T-helper 1 cell (primary cell): Measurements from ENCODE around the gene COMT.

Source experiments
- DNase-seq, 5 donors: peaks; one replicate each; pipeline ENCODE4 v3.0.0-alpha.2; 2012 to 2020

Gene COMT

DNA sequence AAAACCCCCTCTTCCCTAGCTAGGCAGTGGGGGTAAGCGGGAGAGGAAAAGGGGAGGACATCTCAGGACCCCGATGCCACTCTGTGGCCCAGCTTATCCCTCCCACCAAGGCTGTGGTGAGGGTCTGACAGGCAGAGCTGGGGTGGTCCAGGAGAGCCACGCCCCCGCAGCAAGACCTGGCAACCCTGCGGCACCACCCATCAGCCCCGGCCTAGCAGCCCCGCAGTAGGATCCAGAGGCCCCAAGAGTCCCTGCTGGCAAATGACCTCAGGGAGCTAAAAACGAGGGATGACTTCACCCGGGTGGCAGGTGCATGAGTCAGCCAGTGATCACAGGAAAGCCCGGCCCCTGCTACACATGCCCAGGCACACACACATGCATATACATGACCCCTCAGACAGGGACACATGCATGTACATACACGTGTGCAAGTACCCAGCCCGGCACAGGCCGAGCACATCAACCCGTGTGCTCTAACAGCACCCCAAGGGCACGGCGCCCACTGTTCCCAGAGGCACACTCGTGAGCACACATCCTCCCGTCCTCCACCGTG, 42.7 kb downstream of the COMT start:
- DNase-seq = no peak

DNA sequence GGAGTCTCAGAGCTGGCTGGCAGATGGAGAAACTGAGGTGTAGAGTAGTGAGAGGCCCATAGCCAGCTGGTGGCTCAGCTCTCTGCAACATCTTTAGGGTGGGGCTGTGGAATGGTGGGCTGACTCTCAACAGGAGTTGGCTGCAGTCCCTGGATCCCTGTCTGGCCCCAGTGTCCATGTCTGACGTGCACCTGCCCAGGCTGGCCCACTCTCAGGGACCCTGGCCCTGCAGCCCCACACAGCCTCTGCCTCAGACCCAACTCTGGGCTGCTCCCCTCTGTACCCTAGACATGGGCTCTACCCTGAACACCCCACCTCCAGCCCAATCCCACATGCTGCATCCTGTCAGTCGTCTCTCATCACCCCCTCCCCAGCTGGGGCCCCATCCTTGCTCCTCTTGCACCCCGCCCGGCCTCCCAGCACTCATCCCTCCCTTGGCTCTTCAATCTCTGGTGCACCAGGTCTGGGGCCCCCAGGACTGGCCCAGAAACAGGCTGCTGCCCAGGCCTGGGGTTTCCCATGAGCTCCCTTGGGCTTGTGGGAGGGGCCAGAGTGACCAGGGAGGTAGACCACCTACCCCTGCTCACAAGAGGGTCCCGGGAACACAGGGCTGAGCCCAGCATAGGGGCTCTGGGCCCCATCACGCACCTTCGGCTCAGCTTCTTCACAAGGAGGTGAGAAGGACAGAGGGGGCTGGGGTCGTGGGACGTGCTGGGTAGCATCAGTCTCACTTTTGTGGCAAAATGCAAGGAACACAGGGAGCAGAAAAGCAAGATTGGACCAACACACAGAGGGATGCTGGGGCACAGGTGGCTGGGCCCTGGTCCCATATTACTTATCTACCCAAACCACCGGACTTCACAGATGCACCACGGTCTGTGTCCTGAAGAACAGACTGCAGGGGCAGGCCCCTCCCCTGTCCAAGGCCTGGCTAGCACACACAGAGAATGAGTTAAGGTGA, 43.6 kb downstream of the COMT start:
- DNase-seq = no peak

DNA sequence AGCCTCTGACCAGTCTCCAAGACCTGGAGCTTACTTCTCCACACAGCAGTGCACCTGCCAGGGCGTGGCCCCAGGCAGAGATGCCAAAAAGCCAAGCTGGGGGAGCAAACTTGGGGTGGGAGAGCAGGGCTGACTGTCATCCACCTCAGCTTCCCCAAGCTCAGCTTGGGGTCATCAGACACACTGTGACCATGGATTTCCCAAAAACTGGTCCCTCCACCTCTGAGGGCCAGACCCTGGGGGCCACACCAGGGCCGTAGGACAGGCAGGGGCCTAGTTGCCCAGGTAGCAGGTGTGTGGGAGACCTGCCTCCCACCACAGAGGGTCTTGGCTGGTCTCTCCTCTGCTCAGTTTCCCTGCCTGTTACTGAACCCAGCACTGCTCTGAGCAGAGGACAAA, 44.4 kb downstream of the COMT start:
- DNase-seq = no peak

DNA sequence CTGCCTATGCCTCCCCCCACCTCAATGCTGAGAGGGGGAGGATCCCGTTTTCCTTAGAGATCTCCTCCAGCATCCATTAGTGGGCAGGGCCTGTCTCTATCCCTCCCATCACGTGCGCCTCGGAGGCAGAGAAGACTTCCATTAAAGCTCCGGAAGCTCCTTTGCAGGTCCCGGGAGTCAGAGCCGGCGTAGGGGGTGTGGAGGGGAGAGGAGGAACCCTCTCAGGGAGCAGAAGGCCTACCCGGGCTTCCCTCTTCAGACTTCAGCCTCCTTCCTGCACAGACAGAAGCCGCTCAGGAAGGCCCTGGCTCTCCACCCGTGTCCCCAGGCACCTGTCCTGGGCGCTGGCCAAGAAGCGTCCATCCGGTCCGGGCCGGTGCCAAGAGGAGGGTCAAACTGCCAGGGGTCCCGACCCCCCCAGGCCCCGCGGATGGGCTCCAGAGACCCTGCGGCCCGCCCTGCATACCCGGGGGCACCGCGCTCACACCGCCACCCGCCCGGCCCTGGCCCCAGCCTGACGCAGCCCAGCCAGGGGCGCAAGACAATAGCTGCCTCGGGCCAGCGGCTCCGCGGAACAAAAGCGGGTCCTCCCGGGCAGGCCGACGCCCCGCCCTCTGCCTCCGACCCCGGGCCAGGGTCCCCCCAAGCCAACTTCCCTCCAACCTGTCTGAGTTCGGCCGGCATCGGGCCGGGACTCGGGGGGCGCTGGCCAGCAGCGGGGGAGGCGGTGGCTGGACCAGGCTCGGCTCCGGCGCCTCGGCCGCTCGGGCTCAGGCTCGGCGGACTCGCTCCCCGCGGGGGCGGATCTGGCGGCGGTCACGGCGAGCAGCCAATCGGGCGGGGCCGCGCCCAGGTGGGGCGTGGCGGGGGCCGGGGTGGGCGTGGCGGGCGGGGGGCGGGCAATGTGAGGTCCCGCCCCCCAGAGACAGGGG, 45.1 kb downstream of the COMT start:
- peak; percentile 34 to 63 (median 47) for DNase-seq

DNA sequence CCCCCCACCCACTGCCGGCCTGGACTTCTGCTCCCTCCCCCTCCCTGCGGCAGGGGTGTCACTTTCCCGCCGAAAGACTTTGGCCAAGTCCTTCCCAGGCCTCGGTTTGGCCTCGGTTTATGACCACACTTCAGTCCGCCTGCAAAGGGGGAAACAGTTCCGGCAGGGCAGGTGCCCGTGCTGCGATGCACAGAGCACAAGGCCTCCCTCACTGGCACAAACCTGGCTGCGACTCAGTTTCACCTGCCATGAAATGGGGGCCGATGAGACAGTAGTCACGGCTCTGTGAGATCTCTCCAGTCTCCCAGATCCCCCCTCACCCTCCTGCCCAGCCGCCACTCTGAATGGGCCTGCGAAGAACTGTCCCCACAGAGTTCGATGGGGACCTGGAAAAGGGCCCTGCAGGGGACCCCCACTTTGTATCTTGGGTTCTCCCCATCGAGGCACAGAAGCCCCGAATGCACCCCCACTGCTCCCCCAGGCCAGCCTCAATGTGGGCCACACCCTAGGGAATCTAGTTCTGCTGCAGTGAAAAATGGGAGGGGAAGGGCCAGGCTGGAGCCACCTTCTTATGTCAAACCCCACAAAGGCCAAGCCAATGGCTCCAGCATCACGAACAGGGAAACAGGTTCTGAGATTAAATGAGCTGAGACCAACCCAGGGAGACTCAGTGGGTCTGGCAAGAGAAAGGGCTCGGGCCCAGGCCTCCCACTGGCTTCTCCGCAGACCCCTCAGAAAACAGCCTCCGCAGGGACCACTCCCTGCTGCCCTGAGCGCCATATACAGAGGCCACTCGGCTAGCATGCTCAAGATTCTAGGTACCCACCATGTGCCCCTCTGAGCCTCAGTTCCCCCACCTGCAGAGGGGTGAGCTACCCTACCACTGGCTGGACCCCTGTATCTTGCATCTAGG, 46.1 kb downstream of the COMT start:
- DNase-seq = no peak

DNA sequence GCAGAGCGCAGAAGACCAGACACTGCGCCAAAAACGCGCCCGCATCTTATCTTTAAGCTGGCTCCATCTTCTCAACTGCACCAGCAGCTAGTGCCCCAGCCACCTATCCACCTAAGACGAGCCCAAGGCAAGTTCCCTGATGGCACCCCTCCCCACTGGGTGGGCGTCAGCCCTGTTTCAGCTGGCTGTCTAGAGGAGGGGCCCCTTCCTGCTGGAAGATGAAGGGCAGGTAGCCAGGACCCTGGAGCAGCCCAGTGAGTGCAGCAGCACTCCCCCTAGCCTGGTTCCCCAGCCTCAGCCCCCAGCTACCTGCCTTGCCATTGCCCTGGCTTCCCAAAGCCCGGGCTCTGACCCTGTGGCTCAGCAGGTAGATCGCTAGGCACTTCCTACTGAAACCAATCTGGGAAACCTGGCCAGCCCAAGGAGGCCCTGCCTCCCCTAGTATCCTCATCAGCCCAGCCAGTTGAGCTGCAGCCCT, 46.8 kb downstream of the COMT start:
- DNase-seq = no peak

DNA sequence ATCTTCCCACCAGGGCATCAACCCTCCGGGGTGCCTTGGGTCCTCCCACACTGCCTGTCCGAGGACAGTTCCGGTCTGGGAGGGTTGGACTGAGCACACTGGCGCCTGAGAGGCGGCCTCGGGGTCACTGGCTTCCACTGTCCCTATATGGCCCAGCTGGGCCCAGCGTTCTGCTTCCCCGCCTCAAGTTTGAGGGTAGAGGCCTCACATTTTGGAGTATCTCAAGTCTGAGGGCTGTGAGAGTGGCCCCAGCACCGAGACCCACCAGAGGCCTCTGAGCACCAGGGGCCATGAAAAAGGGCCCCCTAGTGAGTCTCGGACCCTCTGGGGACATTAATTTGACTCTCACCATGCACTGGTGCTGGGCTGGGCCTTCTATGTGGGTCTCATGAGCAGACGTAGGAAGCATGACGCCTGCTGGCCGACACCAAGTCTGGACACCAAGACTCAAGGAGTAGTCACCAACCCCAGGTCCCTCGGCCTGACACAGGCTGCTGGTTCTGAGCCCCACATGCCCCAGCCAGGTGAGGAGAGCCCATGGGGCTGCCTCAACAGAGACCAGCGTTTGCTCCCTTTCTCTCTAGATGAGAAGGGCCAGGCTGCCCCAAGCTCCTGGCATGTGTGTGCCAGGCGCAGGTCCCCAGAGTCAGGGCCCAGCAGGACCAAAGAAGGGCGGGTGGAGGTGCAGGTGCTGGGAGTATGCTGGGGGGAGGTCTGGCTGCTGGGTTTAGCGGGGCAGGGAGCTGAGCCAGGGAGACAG, 47.6 kb downstream of the COMT start:
- no peak for DNase-seq

DNA sequence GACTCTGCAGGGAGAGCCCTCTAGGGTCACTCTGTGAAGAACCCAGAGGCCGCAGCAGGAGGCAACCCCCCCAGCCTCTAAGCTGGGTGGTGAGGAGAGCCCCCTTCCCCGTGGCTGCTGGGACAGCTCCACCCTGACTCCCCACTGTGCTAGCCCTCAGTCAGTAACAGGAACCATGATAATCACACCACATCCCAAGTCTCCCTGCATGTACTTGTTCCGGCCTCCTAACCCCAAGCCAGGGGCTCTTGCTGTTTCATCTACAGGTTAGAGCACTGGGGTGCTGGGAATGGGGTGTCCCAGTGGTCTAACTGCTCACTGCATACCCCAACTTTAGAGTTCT, 48.1 kb downstream of the COMT start:
- DNase-seq = no peak

DNA sequence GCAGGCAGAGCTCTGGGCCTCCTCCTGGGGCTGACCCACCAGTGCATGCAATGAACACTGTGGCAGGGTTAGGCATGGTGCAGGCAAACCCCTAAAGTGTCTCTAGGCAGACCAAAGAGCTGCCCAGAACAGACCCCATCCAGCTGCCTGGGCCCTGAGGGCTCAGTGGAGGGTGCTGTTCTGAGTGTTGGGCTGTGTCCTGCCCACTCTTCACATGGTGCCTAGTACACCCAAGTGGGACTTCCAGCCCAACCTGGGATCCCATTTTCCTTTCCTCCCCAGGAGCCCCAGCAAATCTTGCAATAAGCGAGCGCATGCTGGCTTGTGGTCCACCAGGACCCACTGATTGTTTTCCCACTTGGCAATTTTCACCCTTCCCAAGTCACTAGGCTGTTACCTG, 48.6 kb downstream of the COMT start:
- no peak for DNase-seq

DNA sequence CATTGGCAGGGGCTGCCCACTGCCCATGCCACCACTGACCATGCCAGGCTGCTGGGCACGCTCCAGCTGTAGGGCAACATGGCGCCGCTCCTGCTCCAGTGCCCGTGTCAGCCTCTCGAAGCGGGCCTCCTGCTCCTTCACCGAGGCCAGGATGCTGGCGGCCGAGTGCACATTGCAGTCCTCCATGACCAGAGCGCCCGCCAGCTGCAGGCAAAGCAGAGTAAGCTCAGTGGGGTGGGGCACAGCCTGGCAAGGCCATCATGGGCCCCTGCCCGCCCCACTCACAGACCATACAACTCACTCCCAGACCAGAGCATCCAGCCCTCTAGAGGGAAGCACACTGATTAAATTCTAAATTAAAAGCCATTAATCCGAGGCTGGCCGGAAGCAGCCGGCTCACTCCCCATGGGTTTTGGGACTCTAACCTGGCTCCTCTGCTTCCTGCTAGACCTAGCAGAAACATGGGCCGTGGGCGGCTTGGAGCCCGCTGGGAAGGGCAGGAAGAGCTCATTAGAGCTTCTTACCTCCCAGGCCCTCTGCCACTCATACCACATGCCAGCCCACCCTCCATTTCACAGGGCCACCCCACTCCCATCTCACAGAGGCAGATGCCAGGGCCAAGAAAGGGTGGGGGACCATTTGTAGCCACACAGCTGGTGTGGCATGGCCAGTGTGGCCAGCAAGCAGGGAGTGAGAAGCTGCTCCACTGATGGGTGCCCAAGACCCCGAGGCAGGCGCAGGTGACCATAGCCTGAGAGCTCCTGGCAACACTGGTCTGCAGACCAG, 49.2 kb downstream of the COMT start:
- DNase-seq = no peak

DNA sequence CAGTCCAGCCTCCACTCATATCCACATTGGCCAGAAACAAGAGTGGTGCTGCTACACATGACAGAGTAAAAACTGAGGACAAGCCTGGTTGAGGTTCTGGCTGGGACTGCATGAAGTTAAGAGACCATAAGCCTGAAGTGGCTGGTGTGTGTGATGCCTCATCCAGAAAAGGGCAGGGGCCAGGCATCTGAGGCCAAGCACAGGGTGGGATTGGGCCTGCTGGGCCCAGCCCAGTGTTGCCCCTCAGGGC, 49.7 kb downstream of the COMT start:
- DNase-seq = no peak

DNA sequence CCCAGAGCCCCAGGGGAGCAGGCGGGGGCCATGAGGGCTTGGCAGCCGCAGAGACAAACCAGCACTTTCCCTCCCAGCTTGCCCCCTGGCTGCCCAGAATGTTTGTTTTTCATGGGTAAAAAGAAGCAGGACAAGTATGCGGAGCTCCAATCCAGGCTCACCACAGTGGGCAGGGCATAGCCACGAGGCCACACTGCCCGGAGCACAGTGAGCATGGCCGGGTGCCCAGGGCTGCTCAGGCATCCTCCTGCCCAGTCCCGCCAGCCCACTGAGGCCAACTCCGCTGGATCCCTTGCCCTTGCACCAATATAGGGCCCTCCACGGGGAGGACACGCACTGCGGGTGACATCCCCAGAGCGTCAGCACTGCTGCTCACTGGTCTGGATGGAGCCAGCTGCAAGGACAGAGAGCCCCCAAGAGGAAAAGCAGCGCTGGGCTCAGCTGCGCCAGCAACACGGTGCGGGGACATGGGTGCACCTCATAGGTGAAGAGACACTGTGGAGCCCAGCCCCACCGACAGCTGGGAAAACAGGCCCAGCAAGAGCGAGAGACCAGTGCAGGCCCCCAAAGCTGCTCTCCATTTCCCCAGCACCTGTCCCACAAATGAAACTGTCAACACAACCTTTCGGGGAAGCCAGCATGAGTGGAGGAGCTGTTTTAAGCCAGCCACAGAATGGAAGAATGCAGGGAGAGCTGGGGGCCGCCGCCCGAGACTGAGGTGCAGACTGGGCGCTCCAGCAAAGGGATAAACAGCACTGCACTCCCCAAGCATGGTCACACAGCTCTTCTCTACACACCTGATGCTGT, 50.3 kb downstream of the COMT start:
- no peak for DNase-seq

DNA sequence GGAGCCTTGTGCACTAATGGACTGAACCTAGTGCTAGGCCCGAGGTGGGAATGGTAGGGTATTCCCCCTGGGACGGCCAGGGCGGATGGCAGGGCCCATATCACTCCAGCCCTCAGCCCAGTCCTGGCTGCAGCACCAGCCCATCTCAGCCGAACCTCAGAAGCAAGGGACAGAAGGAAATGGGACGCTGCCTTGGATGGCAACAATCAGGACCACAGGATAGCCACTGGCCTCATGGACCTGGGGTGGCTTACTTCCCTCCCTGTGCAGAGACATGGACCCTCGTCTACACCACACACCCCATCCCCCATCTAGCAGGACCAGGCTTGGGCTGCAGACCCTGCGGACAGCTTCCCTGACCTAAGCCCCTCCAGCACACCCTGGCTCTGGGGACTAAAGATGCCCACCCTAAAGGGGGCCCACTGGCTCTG, 50.9 kb downstream of the COMT start:
- no peak for DNase-seq

DNA sequence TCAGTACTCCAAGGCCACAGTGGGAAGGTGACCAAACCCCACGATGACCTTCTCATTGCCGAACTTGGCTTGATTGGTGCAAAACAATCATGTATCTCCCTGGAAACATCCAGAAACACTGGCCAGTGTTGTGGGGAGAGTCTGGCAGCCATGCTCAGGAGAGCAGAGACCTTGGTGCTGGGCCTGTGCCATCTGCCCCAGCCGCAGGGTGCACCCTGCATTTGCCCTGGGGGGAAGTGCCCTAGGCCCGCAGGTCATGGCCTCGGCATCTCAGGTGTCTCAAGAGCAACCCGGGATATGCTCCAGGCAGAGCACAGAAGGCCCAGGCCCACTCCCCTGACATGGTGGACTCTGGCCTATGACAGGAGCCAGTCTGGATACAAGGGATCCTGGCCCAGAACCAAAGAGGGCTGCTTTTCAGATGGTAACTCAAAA, 51.4 kb downstream of the COMT start:
- DNase-seq = no peak

DNA sequence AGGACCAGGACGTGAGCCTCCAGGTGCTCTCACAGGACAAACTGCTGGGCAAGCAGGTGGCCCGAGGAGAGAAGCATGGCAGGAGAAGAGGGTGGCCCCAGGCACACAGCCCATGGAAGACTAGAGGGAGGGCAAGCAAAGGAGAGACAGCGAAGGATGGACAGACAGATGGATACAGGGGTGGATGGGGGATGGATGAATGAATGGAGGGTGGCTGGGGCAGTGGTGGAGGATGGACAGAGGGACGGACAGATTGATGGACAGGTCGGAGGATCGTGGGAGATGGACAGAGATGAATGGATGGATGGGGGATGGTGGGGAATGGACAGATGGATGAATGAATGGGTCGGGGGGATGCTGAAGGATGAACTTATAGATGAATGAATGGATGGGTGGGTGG, 52.4 kb downstream of the COMT start:
- DNase-seq = no peak

DNA sequence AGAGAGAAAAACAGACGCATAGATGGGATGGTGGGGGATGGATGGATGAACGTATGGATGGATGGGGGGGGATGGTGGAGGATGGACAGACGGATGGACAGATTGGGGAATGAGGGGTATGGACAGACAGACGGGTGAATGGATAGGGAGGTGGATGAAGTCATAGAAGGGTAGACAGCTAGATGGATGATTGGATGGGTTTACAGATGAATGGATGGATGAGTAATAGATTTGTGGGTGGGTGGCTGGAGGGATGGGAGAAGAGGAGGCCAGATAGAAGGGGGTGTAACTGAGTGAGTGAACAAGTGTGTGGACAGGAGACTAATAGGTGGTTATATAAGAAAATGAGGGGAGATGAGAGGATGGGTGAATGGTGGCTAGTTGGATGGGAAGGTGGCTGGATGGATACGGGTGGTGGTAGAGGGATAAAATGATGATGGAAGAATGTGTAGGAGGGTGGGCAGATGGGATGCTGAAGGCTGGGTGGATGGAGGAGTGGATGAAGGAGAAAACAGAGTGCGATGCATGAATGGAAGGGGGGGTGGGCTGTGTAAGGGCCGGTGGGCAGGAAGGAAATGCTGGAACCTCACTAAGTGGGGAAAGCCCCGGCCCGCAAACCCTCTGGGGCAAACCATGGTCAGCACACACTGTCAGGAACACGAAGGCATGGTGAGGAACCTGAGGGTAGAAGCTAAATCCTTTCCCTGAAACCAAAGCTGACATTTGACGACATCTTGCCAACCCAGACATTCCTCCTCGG, 53.5 kb downstream of the COMT start:
- DNase-seq = no peak

DNA sequence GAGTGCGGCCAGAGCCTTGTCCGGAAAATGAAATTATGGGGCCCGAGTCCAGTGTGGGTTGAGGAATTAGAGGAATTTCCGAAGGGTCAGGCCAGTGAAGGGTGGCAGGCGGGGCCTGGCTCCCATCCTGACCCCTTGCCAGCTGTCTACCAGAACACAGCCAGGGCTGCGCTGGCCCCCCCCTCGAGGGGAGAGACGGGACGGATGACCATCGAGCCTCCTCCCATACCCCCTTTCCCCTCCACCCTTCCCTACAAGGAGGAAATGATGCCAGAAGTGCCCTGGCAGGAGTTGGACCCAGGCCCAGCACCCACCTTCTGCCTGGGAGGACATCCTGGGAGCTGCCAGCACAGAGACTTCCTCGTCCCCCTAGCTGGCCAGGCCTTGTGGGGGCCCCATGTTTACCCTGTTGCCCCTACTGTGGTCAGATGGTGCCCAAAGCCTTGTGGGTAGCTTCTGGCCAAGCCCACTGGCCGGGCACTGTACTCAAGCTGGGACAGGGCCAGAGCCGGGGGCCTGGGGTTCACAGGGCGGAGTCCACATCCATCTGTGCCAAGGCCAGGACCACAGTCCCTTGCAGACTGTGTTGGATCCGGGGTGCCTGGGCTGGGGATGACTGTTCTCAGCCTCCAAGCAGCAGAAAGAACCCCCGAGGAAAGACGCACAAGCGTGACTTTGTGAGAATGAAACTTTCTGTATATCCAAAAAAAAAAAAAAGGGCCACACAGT, 54.2 kb downstream of the COMT start:
- no peak for DNase-seq

DNA sequence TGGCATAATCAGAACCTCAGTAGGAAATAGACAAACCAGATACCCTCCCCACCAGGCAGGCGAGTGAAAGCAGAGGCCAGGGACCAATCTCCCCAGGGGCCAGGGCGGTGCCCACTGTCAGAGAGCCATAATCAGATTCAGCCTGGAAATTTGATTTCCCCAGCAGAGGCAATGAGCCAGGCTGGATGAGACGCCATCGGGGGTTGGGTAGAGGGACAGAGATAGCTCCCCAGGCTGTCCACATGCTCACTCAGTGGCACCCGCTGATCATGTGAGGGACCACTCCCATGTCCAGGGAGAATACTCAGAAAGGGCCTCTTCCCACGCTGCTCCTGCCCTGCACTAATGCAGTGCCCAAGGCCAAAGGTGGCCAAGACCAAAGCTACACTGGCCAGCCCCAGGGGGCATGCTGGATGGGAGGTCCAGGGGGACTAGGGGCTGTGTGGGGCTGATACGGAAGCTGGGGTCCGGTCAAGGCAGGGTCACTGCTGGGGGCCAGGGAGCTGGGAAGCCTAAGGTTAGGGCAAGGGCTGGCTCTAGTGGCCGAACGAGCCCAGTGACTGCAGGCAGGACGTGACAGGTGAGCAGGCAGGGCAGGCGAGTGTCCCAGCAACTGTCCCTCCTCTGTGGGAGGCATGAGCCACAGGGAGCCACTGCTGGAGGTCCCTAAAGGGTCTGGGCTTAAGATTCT, 55.3 kb downstream of the COMT start:
- DNase-seq = no peak
